ENCODE results near the gene ISM1. TPM values are rescaled to one million over a fixed set of nuclear protein-coding genes. Genes with fewer than 3 reads are reported as not detected.

Gene ISM1
- total RNA-seq, 1 donor from 2014 or later: not detected

- no peak for TF ChIP-seq CTCF (IDR thresholded peaks at IDR 0.05; ENCODE audit: insufficient read depth, low read length, severe bottlenecking)
- DNase-seq (ENCODE audit: low read depth) (no peak), FAIRE-seq (no peak)
- Histone ChIP-seq H3K4me3 (ENCODE audit: low read depth, low read length) (no peak overlapping the region), H3K36me3 (ENCODE audit: control insufficient read depth, insufficient read depth, low read length) (no peaks in the 10 kb centered on the region), H3K27me3 (ENCODE audit: control insufficient read depth, insufficient read depth, low read length) (no peaks in the 10 kb centered on the region)
Measured at GRCh38 chr20:13299401-13299800, 78.3 kb downstream of the ISM1 start.

- Histone ChIP-seq H3K27me3 (ENCODE audit: control insufficient read depth, insufficient read depth, low read length) (no peaks in the 10 kb centered on the region), H3K4me3 (ENCODE audit: low read depth, low read length) (no peak overlapping the region), H3K36me3 (ENCODE audit: control insufficient read depth, insufficient read depth, low read length) (no peaks in the 10 kb centered on the region)
- FAIRE-seq (no peak), DNase-seq (ENCODE audit: low read depth) (peak; percentile 75)
- TF ChIP-seq CTCF (IDR thresholded peaks at IDR 0.05; ENCODE audit: insufficient read depth, low read length, severe bottlenecking): no peak
Measured at GRCh38 chr20:13301596-13301995, 80.5 kb downstream of the ISM1 start.

GRCh38 chr20:13302647-13303450 lies 81.8 kb downstream of the ISM1 start:
- DNase-seq (ENCODE audit: low read depth): peak; percentile 12
- H3K36me3 ChIP-seq (ENCODE audit: control insufficient read depth, insufficient read depth, low read length): no peaks in the 10 kb centered on the region
- H3K4me3 ChIP-seq (ENCODE audit: low read depth, low read length): no peak overlapping the region
- no peaks in the 10 kb centered on the region for H3K27me3 ChIP-seq (ENCODE audit: control insufficient read depth, insufficient read depth, low read length)
- FAIRE-seq: no peak
- TF ChIP-seq CTCF (IDR thresholded peaks at IDR 0.05; ENCODE audit: insufficient read depth, low read length, severe bottlenecking): peak; percentile 73

- FAIRE-seq (no peak), DNase-seq (ENCODE audit: low read depth) (no peak)
- TF ChIP-seq CTCF (IDR thresholded peaks at IDR 0.05; ENCODE audit: insufficient read depth, low read length, severe bottlenecking): no peak
- Histone ChIP-seq H3K36me3 (ENCODE audit: control insufficient read depth, insufficient read depth, low read length) (no peaks in the 10 kb centered on the region), H3K4me3 (ENCODE audit: low read depth, low read length) (no peak overlapping the region), H3K27me3 (ENCODE audit: control insufficient read depth, insufficient read depth, low read length) (no peaks in the 10 kb centered on the region)
Measured at GRCh38 chr20:13305284-13305683, 84.2 kb downstream of the ISM1 start.

- no peak for TF ChIP-seq CTCF (IDR thresholded peaks at IDR 0.05; ENCODE audit: insufficient read depth, low read length, severe bottlenecking)
- DNase-seq (ENCODE audit: low read depth) (no peak), FAIRE-seq (no peak)
Measured at GRCh38 chr20:13307562-13308163, 86.6 kb downstream of the ISM1 start.

More at GRCh38 chr20:13307562-13308163, 86.6 kb downstream of the ISM1 start:
- no peak overlapping the region for H3K4me3 ChIP-seq (ENCODE audit: low read depth, low read length)
- H3K27me3 ChIP-seq (ENCODE audit: control insufficient read depth, insufficient read depth, low read length): no peaks in the 10 kb centered on the region
- H3K36me3 ChIP-seq (ENCODE audit: control insufficient read depth, insufficient read depth, low read length): no peaks in the 10 kb centered on the region

Data from bronchial epithelial cell (primary cell).